Epidermal melanocyte (primary cell): ENCODE results near the gene C12orf42.
"Not testable (repeated sequence)": the region's sequence is repeated elsewhere in the genome, so short reads cannot be mapped to it uniquely, and the experiment has no call there.

Experiments used
- DNase-seq: peaks from one replicate; pipeline ENCODE4 v3.0.0; 2011; ENCODE audit warnings: low spot score; ENCODE audit not compliant: insufficient read length

The C12orf42 gene

DNA sequence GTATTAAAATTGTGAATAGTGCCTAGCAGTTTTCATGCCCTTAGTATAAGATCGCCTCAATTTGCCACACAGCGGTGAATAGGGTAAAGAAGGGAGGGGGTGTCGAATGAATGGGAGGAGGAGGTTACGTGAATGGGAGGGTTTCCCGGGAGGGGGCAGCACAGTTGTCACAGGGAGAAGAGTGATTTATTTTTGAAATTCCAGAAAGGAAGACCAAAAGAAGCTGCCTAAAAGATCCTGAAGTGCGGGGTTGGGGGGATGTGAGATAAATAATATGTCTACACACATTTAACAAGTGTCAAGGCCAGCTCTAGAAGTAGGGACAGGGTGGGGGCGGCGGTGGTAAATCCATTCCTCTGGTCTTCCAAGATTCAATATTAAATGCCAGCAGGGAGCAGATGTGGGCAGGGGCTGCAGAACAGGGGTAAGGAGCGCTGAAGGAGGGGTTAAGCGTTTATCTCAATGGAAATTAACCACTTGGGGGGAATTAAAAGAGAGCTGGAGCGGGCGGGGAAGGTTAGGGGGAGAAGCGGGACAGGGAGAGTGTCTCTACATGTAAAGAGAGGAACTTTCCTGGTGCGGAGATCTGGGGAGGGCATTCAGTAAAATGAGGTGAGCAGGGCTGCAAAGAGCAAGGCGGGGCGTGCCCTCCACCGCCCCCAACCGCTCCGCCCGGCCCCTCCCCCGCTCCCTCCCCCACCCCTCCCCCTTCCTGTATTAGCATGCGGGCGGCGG is 867 bp downstream of the C12orf42 start:
- no peak for DNase-seq

- DNase-seq = no peak
Measured at GRCh38 chr12:103494051-103494733, 1.6 kb downstream of the C12orf42 start.

DNA sequence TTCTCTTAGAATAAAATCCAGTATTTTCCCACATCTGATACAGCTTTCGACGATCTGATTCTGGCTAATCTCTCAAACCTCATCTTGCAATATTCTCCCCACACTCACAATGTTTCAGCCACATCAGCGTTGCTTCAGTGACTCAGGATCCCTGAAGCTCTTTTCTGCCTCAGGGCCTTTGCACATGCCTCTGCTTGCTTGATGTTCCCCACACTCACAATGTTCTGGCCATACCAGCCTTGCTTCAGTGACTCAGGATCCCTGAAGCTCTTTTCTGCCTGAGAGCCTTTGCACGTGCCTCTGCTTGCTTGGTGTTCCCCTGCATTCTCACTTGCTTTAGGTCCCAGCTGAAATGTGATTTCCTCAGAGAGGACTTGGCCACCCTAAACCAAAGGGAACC is 2.6 kb downstream of the C12orf42 start:
- no peak for DNase-seq

- DNase-seq = no peak
Measured at GRCh38 chr12:103482365-103482764, 13.4 kb downstream of the C12orf42 start.

DNA sequence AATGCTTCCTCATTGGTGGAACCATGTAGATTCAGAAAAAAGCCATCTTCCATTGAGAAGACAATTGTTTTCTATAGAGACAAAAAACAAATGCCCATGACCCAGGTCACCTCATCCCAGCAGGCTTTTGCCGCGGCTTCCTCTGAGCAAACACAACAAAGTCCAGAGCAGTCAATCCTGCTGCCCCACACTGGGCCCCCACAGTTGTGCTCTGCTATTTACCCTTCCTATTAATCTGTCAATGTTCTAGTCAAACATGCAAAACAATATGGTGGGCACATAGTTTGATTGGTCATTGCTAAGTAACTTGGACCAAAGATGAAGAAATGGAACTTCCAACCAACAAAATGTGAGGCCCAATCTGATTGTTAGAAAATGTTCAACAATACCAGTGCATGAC is 20.7 kb downstream of the C12orf42 start:
- DNase-seq = no peak

GRCh38 chr12:103470664-103471063 is 25.1 kb downstream of the C12orf42 start:
- DNase-seq = no peak

DNA sequence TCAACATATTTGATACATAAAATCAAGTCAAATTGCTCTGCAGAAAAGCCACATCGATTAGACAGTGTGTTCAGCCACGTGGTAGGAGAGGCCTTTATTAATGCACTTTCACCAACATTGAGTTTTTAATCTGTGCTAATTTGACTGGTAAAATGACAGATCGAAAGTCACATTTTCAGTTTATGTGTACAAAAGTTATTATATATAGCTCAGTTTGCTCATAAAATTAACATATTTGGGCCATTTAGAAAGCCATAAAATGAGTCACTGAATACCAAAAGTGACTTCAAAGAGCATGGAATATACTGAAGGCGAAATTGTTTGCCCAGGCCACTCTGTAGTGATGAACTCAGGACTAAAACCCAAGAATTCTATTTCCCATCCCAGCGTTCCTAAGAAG is 26.0 kb downstream of the C12orf42 start:
- DNase-seq = no peak

DNA sequence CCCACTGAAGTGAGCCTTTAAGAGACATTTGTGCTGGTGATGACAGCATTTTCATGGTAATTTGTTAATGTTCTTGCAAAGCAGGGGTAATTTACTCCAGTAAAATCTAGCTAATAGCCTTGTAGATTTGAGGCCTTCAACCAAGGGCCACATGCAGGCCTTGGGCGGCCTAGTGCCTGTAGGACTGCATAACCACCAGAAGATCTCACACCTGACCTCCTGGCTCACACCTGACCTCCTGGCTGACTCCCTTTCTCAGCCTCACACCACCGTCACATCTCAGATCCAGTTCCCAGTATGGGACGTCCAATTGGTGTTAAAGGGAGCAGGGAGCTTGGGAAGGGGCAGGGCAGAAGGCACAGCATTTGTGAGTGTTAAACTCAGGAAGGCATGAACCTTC is 26.9 kb downstream of the C12orf42 start:
- DNase-seq = no peak

DNA sequence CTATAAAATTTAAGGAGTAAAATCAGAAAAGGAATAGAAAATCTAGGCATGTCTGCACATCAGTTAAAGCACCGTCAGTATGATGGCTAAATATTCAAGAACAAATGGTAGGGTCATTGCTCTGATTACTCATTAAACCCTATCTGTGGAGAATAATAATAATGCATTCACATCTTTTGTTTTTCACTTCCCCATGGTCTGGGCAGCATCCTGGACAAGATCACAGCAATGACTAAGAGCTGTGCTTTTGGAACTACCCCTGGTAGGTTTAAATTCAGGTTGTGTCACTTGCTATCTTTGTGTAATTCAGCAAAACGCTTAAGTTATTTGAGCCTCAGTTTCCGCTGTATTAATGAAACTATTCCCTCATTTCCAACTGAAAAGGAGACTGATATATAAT is 33.1 kb downstream of the C12orf42 start:
- no peak for DNase-seq

- no peak for DNase-seq
Measured at GRCh38 chr12:103457471-103457870, 38.3 kb downstream of the C12orf42 start.

DNA sequence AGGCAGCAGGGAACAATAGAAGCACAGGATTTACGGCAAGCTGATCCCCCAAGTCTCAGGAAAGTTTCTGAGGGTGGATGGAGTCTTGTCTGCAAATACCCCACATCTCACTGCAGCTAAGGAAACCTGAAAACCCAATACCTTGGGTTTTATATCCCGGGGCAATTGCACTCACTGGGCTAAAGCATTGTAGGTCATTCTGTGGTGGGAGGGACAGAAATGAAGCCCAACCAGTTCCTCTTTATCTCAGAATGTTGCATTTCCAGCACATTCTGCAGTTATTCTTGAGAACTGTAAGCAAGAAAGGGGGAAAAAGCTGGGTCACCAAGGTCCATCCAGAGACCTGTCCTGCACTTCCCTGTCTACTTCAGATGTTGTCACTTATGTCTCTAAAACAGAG is 39.8 kb downstream of the C12orf42 start:
- DNase-seq = no peak

- DNase-seq = no peak
Measured at GRCh38 chr12:103455020-103455763, 40.6 kb downstream of the C12orf42 start.

- no peak for DNase-seq
Measured at GRCh38 chr12:103444983-103445382, 50.8 kb downstream of the C12orf42 start.

DNA sequence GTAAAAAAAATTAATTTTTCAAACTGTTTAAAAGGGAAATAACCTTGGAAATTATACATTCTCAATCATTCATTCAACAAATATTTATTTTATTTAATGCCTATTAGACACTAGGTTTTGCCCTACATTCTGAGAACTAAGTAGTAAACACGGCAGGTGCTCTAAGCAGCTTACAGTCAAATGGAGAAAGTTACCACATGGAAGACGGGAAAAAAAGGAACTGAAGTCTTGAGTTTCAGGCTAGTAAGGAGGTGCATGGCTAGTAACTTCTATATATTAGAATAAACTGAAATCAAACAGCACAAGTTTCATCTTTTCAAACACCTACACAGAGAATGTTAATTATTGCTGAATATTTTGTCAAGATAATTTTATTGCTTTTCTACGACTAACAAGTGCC is 52.9 kb downstream of the C12orf42 start:
- DNase-seq = no peak

DNA sequence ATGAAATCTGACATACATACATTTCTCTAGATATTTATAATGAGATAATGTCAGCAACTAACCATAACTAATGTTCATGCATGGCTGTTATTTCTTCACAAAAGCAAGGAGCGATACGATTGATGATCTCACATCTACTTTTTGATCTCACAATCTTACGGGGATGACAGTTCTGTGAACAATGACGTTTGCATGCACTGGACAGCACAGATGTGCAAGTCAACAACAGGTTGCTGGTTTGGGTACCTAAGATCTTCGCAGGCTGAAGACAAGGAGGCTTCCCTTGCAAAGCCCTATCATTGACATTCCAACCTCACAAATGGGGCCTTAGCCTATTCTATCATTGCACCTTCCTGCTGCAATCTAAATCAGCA is 53.6 kb downstream of the C12orf42 start:
- DNase-seq = no peak

GRCh38 chr12:103441437-103442181 is 54.2 kb downstream of the C12orf42 start:
- no peak for DNase-seq

DNA sequence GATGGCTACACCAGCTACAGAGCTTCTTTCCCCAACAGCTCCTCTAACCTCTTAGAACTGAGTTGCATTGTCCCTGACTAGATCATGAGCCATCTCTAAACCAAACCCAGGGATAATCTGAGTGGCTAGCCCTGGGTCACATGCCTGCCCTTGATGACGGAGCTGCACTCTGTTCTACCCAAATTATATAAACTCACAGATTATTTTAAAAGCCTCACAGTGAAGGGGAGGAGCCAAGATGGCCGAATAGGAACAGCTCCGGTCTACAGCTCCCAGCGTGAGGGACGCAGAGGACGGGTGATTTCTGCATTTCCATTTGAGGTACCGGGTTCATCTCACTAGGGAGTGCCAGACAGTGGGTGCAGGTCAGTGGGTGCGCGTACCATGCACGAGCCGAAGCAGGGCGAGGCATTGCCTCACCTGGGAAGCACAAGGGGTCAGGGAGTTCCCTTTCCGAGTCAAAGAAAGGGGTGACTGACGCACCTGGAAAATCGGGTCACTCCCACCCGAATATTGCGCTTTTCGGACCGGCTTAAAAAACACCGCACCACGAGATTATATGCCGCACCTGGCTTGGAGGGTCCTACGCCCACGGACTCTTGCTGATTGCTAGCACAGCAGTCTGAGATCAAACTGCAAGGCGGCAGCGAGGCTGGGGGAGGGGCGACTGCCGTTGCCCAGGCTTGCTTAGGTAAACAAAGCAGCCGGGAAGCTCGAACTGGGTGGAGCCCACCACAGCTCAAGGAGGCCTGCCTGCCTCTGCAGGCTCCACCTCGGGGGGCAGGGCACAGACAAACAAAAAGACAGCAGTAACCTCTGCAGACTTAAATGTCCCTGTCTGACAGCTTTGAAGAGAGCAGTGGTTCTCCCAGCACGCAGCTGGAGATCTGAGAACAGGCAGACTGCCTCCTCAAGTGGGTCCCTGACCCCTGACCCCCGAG is 61.3 kb downstream of the C12orf42 start:
- DNase-seq = not testable (repeated sequence)

DNA sequence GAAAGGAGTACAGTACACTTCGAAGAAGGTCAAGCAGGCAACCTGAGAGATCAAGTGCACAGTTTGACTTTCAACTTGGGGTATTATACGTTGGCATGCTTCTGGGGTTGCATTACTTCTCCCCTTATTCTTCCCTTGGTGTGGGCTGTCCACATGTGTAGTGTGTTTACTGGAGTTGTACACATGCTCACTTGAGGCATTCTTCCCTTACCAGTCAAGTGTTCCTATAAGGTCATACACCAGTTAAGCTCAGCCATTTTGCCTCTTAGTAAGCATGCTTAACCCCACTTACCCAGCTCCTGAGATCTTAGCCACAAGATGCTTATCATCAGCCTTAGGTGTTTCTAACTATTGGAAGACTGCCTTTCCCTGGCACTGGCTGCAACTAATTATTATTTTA is 63.8 kb downstream of the C12orf42 start:
- DNase-seq = no peak

- DNase-seq = no peak
Measured at GRCh38 chr12:103431387-103431786, 64.4 kb downstream of the C12orf42 start.

- not testable (repeated sequence) for DNase-seq
Measured at GRCh38 chr12:103425674-103426073, 70.1 kb downstream of the C12orf42 start.
